ENCODE data around the gene EBF4.
A peak's percentile ranks its signal among the peaks of the same experiment; 100 is the strongest.
"Not testable (repeated sequence)": the region's sequence is repeated elsewhere in the genome, so short reads cannot be mapped to it uniquely, and the experiment has no call there.

The EBF4 gene

DNA sequence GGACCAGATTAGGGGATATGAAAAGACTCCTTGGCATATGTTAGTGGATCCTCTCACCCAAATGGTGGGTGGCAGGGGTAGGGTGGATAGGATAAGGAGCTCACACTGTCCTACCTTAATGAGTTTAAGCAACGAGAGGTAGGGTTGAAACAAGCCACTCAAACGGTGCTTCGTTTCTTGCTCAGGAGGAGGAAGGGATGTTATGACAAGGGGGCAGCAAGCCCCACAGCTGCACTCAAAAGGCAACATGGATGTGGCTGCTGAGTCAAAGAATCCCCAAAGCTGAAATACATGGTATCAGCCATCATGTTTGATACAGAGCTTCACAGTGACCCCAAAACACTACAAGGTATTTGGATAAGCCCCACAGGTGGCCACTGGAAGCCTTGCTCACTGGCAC lies 20.1 kb upstream of the EBF4 start:
- FAIRE-seq (no peak), DNase-seq (ENCODE audit: insufficient read length, low spot score) (no peak)

DNA sequence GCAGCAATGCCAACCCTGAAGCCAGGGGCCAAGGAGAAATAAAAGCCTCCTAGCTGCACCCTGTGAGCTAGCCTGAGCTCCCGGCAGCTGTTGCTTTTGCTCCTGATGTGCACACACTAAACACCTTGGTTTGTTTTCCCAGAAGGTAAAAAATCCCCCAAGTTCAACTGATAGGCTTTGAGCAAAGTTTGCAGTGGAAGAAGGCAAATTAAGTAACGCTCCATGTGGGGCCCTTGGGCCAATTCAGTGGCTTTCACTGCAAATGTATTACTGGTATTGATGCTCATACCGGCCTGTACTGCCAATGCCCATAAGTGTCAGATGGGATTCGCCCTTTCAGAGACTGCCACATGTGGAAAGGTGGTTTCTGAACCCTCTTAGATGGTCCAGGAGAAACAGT lies 19.1 kb upstream of the EBF4 start:
- DNase-seq (ENCODE audit: insufficient read length, low spot score) (no peak), FAIRE-seq (no peak)

DNA sequence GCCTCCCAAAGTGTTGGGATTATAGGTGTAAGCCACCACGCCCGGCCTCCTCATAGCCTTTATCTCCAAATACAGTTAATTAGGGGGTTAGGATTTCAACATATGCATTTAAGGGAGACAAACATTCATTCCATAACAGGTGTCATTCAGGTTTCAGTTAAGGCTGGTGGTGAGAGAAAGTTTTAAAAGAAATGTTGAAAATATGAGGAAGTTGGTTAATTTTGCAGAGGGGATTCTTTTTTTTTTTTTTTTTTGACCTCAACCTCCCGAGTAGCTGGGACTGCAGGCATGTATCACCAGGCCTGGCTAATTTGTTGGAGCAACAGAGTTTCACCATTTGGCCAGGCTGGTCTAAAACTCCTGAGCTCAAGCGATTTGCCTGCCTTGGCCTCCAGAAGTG lies 12.5 kb upstream of the EBF4 start:
- FAIRE-seq (no peak), DNase-seq (ENCODE audit: insufficient read length, low spot score) (no peak)

DNA sequence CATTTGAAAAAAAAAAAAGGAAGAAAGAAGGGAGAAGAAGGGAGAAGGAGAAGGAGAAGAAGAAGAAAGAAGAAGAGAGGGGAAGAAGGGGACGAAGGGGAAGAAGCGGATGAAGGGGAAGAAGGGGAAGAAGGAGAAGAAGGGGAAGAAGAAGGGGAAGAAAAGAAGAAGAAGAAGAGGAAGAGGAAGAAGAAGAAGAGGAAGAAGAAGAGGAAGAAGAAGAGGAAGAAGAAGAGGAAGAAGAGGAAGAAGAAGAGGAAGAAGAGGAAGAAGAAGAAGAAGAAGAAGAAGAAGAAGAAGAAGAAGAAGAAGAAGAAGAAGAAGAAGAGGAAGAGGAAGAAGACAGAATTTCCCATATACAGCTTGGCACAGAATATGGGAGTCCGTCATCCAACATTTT lies 10.5 kb upstream of the EBF4 start:
- not testable (repeated sequence) for FAIRE-seq; DNase-seq (ENCODE audit: insufficient read length, low spot score)

DNA sequence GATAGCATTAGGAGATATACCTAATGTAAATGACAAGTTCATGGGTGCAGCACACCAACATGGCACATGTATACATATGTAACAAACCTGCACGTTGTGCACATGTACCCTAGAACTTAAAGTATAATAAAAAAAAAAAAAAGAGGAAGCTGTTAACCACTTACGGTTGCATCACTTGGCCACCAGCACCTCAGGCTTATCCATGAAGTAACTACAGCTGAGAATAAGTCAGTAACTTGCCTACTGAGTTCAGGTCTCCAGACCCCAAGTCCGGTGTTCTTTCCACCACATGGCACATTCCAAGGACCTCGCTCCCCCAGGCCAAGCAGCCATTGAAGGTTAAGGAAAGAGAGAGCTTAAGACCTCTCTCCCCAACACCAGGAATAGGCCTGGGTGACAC lies 7.8 kb upstream of the EBF4 start:
- DNase-seq (ENCODE audit: insufficient read length, low spot score); FAIRE-seq: not testable (repeated sequence)

DNA sequence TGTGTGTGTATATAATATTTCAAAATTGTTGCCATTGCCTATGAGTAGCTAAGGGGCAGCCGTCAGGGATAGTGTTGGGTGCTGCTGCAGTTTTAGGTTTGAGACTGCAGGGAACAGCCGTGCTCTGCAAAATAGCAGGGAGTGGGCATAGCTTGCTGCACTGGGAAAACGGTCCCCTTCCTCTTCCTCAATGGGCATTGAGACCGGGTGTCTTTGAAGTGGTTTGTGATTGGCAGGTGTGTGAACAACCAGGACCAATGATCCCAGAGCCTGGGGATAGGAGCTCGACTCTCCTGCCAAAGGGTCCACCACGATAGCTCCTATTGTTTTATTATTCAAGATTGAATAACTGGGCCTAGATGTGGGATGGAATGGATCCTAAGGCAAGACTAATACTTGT lies 5.1 kb upstream of the EBF4 start:
- DNase-seq (ENCODE audit: insufficient read length, low spot score): no peak
- FAIRE-seq: no peak

DNA sequence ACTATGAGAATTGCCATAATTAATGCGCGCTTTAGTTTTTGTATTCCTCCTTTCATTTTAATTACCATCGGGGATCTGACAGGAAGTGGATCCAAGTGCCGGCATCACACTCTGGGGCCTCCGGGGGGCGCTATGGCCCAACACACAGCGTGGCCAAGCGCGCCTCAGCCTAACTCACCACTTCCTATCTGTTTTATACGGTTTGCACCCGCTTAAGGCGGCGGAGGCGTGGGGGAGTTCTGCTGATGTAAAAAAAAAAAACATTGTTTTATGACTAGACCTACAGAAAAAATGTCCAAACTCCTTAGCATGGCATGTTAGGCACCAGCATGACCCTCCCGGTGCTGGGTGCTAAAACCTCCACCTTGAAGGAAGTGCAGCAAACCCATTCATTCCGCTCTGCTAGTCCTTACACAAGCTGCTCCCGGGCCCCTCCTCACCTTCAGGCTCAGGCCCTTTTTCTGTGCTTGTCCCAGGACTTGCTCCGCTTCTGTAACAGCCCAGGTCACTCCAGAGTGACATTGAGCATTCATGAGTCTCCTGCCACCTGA lies 4.5 kb upstream of the EBF4 start:
- DNase-seq (ENCODE audit: insufficient read length, low spot score) (no peak), FAIRE-seq (no peak)

DNA sequence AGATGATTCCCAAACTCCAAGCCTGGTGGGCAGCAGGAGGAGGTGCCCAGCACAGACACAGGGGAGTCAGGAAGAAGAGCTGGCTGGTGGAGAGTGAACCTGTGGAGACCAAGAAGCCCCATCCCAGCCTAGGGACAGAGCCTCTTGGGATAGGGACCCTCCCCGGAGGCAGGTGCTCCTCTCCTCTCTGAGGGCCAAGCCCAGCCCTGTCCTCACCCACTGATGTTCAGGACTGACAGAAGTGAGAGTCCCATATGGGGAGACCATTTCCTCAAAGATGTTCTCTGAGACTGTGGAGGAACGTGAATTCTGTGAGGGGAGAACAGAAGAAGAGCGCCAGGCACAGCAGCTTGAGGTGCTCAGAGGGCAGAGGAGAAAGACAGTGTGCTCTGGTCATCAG lies 2.4 kb upstream of the EBF4 start:
- FAIRE-seq (no peak), DNase-seq (ENCODE audit: insufficient read length, low spot score) (no peak)

DNA sequence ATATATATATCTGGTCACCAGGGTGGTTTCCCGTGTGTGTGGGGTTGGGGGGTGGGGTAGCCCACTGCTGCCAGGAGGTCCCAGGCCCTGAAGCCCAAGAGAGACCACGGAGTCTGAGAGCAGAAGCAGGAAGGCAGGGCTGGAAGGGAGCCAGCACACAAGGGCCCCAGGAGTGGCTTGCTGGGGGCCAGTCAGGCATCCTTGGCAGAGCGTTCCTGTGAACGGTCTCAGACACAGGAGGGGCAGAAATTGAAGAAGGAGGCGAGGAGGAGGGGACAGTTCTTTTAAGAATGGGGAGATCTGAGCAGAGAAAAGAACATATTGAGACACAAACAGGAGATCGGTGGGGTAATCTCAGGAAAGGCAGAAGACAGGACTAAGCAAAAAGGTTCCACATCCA lies 1.9 kb upstream of the EBF4 start:
- no peak for DNase-seq (ENCODE audit: insufficient read length, low spot score)
- FAIRE-seq: no peak

DNA sequence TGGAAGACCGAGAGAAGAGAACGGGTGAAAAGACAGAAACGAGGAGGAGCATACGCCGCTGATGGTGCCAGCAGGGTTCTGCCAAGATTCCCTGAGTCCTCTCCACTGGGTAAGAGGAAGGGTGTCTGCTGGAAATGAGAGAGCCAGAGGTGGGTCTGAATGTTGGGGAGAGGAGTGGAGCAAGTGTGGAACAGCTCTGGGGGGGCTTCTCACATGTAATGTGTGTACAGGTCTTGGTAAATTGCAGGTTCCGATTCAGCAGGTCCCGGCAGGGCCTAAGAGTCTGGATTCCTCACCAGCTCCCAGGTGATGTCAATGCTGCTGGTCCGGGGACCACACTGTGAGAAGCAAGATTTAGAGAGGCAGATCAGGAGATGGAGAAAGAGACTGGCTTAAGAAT lies 1.5 kb upstream of the EBF4 start:
- FAIRE-seq: no peak
- no peak for DNase-seq (ENCODE audit: insufficient read length, low spot score)

DNA sequence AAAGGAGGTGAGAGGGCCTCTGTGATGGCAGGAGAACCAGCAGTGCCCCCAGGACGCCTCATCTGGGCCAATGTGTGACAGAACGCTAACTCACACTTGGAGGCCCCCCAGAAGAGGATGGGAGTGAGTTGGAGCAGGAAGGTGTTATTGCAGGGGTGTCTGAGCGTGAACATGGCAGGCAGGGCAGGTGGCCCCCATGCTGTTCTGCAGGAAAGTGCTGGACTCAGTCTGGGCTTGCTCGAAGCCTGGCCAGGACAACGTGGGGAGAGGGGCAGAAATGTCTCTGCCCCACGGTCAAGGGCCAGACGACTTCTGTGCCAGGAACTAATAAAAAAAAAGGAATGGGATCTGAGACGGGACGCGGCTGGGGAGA lies 931 bp upstream of the EBF4 start:
- FAIRE-seq (peak; percentile 23), DNase-seq (ENCODE audit: insufficient read length, low spot score) (no peak)

DNA sequence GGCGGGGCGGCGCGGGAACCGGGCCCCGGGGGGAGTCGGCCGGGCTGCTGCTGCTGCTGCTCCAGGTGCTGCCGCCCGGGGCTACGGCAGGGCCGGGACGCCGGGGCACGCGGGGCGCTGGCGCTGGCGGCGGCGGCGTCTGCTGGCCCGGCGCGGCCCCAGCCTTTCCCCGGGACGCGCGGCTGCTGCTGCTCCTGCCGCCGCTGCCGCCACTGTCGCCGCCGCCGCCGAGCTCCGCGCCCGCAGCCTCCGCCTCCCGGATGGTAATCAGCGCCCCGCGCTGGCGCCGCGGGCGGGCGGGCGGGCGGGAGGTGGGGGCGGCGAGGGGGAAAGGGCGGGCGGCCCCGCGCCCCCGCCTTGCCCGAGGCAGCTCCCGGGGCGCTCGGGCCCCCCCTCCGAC lies 306 bp downstream of the EBF4 start:
- DNase-seq (ENCODE audit: insufficient read length, low spot score) (no peak), FAIRE-seq (no peak)

DNA sequence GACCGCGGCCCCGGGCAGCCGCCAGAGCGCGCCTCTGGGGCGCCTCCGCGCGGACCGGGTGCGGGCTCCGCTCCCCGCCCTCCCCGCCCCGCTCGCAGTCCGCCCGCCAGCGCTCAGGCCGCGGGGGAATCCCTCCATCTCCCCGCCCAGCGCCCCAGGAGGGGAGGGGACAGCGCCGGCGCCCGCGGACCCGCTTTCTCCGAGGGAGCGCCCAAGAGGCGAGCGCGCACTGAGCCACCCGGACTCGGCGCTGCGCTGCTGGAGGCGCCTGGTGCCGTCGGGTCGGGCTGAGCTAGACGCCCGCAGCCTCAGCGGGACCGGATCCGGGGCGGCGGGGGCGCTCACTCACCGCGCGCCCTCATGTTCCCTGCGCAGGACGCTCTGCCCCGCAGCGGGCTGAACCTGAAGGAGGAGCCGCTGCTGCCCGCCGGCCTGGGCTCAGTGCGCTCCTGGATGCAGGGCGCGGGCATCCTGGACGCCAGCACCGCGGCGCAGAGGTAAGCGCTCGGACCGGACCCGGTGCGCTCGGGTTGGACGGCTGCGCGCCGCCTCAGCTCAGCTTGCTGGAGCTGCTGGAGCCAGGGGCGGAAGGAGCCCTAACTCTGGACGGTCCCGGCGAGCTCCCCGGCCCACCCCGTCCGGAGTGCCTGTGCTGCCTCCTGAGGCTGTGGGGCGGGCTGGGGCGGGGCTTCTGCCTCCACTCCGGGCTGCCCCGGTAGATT lies 867 bp downstream of the EBF4 start:
- FAIRE-seq (no peak), DNase-seq (ENCODE audit: insufficient read length, low spot score) (peak; percentile 58)

DNA sequence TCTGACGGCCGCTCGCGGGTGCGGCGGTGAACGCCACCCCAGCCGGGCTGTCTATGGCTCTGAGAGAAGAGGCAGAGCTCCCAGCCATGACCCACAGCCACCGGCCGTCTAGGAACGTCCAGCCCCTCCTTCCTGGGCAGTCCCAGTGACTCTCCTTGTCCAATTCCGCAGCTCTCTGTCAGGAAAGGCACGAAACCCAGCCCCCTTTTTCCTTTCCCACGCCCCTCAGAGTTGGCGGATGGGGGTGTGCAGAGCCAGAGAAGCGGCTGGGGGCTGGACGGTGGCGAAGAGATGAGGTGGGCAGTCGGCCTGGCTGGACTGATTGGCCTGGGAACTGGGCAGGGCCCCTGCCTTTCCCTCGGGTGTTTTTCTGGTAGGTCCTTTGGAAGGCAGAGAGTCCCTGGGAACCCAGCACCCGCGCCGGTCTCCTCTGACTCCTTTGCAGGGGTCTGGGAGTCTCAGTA lies 1.5 kb downstream of the EBF4 start:
- FAIRE-seq: no peak

DNA sequence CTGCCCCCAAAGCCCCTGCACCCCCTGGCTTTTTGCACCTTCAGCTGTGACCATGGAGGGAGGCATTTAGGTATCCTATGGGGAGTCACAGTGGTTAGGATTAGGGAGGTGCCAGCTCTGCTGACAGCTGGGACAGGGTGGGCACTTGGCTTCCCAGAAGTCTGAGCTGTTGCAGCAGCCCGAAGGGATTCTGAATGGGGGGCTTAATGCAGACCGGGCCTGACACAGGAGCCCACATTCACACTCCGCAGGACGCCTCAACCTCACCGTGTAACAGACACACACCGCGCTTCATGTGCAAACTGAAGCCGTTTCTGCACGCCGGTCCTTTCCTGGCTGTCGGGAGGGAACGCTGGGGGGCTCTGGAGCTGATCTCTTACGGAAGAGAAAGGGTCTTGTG lies 1.9 kb downstream of the EBF4 start:
- FAIRE-seq (no peak), DNase-seq (ENCODE audit: insufficient read length, low spot score) (no peak)

More for the DNA sequence above, 1.5 kb downstream of the EBF4 start:
- DNase-seq (ENCODE audit: insufficient read length, low spot score): peak; percentile 48

DNA sequence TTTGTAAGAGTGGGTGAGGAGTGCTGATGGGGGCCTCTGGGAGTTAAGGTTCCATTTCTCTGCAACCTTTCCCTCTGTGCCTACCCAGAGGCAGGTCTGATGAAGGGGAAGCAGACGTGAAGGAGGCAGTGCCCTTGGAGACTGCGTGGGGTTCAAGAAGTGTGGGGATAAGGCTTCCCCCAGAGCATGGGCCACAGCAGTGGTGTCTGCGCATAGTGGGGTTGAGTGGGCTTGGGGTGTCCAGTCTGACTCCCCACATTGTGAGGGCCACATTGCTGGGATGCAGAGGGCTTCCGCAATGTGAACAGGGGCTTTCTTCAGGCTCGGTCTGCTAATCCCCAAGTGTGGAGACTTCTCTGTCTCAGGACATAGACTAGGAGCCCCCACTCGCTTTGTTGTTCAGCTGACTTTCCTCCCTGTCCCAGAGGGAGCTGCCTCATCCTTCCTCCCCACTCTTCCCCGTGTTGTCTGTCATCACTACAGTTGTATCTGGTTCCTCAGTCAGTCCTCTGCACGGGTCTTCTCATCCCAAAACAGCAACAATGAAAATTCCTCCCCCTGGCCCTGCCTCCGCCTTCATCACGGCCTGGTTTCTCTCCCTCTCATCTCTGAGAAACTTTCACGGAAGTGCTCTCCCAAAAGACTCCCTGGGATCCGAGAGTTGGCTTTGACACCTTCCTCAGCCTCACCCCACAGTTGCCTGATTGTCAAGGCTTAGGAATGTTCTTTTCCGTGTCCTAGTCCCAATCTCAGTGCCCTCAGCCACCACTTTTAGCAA lies 2.8 kb downstream of the EBF4 start:
- DNase-seq (ENCODE audit: insufficient read length, low spot score) (no peak), FAIRE-seq (no peak)

DNA sequence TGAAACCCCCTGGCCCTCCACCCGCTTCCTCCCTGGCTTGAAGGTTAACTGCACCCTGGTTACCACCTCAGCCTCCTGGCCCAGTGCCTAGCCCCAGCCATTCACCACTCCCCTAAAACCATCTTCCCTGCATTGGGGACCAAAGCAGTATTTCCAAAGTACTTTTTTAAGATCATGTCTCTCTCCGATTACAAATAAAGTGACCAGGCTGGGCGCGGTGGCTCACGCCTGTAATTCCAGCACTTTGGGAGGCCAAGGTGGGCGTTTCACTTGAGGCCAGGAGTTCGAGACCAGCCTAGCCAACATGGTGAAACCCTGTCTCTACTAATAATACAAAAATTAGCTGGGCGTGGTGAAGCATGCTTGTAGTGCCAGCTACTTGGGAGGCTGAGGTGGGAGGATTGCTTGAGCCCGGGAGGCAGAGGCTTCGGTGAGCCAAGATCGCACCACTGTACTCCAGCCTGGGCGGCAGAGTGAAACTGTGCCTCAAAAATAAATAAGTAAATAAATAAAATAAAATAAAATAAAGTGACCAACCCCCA lies 3.5 kb downstream of the EBF4 start:
- FAIRE-seq: not testable (repeated sequence)

DNA sequence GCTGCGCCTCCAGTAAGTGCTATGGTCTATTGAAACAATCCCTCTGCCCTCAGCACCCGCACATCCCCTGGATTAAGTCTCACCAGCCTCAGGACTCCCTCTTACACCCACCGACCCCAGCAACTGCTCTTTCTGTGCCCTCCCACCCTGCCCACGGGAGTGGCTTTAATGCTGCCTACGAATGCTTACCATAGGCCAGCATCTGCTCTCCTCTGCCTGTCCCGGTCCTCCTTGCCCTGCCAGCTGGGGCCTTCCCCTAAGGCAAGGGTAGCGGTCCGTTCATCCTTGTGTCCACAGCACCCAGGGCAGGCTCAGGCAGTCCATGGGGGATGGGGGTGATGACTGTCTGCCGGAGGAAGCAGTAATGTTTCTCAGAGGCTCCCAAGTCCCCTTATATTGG lies 4.1 kb downstream of the EBF4 start:
- FAIRE-seq: no peak
- no peak for DNase-seq (ENCODE audit: insufficient read length, low spot score)

More for the DNA sequence above, 3.5 kb downstream of the EBF4 start:
- DNase-seq (ENCODE audit: insufficient read length, low spot score): not testable (repeated sequence)

DNA sequence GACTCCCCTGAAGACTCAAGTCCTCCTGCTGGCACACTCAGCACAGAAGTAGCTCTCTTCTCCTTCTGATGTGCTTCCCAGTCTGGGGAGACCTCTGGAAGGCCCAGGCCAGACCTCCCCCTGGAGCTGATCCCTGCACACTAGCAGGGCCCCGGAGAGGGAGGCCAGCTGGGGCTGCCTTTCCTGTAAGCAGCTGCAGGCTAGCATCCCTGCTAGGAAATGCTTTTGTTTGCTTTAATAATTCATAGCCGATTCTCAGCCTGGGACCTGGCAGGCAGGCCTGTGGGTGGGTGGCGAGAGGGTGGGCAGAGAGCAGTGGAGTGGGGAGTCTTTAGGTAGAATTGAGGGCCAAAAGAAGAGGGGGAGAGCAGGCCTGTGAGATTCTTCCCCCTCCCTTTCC lies 5.2 kb downstream of the EBF4 start:
- DNase-seq (ENCODE audit: insufficient read length, low spot score) (no peak), FAIRE-seq (no peak)

DNA sequence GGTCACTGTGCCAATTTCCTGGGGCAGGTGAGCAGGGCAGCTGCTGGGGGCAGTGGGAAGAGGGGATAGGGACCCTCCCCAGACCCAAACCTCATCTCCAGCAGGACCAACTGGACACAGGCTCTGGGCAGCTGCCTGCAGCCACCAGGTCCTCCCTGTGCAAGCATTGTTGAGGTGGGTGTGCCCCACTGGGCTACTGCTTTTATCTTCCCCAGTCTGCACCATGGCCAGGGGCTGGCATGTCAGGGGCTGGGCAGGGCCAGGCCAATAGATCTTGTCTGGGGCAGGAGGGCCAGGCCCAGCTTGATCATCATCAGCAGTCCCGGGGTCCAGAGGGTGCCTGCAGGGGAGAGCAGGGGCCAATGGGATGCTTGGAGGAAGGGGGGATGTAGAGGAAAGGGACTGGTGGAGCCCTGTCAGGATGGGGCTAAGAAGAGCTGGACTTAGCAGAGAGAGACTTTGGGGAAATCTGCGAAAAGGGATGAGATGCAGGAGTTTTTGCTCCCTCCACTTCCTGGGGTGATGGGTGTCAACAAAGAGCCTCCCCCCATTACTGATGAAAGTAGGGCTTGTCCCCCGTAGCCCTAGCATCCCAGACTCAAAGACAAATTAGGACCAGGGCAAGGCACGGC lies 5.7 kb downstream of the EBF4 start:
- FAIRE-seq: no peak
- DNase-seq (ENCODE audit: insufficient read length, low spot score): no peak

DNA sequence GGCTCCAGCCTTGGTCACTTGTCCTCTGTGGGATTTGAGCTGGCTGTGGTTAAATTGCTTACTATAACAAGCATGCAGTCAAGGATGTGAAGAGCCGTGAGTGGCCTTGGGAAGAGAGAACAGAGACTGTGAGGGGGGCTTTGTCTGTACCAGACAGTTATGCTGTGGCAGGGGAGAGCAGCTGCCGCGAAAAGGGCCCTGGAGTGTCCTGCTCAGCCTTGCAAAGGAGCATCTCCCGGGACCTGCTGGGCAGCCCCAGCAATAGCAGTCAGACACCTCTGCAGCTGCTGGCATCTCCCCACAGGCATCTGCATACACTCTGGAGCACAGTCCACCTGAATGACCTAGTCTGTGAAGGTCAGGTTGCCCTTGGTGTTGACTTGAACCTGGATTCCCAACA lies 6.3 kb downstream of the EBF4 start:
- FAIRE-seq: no peak
- DNase-seq (ENCODE audit: insufficient read length, low spot score): no peak
